SK-N-SH treated with all-trans-retinoic acid at 6 μM for 48 hours (cell line): ENCODE results near the gene MMP7.

ENCODE experiments used
- GLIS3 ChIP-seq: fragments of 250-450 bp; sonication (Bioruptor Pico); IDR thresholded peaks from 2 replicates; pipeline ENCODE4 v1.5.0; 2020; ENCODE audit warnings: mild to moderate bottlenecking, moderate library complexity
- ISL1 ChIP-seq: fragments of 250-450 bp; sonication (Bioruptor Pico); IDR thresholded peaks from 2 replicates; pipeline ENCODE4 v2.1.2; 2022; ENCODE audit warnings: mild to moderate bottlenecking, moderate library complexity
- ZC3H10 ChIP-seq: fragments of 250-450 bp; sonication (Bioruptor Pico); IDR thresholded peaks from 2 replicates; pipeline ENCODE4 v1.5.1; 2021; ENCODE audit warnings: mild to moderate bottlenecking, moderate library complexity

- no peak for TF ChIP-seq ZC3H10 (CRISPR knock-in tag)
- peak; percentile 83 for TF ChIP-seq ISL1
- TF ChIP-seq GLIS3 (CRISPR knock-in tag): no peak
Observed at GRCh38 chr11:102476069-102476468, 54.5 kb downstream of the MMP7 start.
